DND-41 (cell line): ENCODE data around the gene UBE2E1.

ENCODE experiments used
- CTCF ChIP-seq: IDR thresholded peaks from 2 replicates; pipeline ENCODE4 v1.5.1; 2012; ENCODE audit warnings: borderline replicate concordance, low read length, moderate library complexity, mild to moderate bottlenecking; ENCODE audit not compliant: poor library complexity, severe bottlenecking; ENCODE audit errors: extremely low read depth
- EZH2 ChIP-seq: IDR thresholded peaks from 3 replicates; pipeline ENCODE4 v1.6.1; 2012; ENCODE audit warnings: borderline replicate concordance, low read depth, mild to moderate bottlenecking, moderate library complexity, low read length, inconsistent platforms; ENCODE audit not compliant: severe bottlenecking

GRCh38 chr3:23934253-23934652 lies 128.5 kb downstream of the UBE2E1 start:
- TF ChIP-seq CTCF (no peak), EZH2 (no peak)
